GM21825 (cell line): ENCODE results near the gene PRR15L.
"Not testable (repeated sequence)": the region's sequence is repeated elsewhere in the genome, so short reads cannot be mapped to it uniquely, and the experiment has no call there.

Experiments used
- ATAC-seq: cut with Tn5 transposase; IDR thresholded peaks from one replicate; pipeline ENCODE4 v1.9.1; 2021; ENCODE audit warnings: mild to moderate bottlenecking, moderate library complexity; ENCODE audit not compliant: unreplicated experiment

Gene PRR15L, protein sequence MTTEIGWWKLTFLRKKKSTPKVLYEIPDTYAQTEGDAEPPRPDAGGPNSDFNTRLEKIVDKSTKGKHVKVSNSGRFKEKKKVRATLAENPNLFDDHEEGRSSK

DNA sequence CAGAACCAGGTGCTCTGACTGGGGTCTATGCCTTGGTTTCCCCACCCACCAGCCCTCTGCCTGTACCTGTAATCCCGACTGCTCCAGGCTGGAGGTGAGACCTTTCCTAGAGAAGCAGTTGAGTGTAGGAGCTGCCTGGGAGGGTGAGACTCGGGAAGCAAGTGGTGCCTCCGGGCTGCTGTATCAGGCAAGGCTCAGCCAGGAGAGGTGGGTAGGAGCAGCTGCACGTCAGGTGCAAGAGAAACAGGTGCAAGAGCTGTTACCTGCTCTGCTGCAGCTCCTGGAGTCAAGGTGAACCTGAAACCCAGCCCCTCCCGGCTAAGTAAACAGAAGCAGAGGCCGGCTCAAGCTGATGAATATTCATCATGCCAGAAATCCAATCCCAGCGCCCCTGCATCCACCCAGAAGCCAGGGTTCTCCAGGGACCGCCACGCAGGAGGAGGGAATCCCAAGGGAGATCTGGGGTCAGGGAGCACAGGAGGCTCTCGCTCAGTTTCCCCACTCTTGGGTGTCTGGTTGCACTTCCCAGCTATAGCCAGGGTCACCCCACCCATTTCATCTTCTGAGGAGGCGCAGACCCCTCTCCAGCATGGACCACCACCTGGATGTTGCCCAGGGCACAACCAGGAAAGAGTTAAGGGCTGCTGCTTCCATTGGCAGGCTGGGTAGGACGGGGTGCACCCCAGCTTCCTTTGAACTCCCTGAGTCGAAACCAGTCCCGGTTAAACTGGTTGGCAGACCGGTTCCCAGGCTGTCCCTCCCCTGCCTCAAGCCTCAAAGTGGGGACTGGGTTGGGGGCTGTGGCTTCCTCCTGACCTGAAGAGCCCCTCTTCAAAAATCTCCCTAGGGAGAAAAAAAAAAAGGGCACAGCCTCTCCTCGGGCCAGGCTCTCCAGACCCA is at the start of gene PRR15L:
Gene PRR15L, minus strand, starts transcription at position 293 of the 900 bp plus-strand sequence. CDS start 4,649 bp downstream, outside the sequence.
- no peak for ATAC-seq

DNA sequence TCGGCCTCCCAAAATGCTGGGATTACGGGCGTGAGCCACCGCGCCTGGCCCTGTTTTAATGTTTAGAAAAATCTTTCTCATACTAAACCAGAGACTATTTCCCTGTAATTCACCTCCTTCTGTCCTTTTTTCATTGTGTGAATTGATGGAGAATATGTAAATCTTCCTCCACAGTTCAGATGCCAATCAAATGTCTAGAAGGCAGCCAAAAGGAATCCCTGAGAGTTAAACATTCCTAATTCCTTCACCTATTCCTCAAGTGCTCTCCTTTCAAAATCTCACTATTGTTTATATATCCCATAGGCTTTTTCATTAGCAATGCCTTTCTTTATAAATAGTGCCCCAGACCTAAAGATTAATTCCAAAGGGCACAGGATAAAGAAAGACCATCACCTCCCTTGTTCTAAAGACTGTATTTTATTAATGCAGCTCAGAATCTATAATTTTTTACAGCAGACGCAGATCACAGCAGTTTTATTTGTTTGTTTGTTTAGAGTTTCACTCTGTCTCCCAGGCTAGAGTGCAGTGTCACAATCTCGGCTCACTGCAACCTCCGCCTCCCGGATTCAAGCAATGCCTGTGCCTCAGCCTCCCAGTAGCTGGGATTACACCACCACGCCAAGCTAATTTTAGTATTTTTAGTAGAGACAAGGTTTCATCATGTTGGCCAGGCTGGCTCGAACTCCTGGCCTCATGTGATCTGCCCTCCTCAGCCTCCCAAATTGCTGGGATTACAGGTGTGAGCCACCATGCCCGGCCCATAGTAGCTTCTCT is 49.4 kb upstream of the PRR15L start:
- ATAC-seq = no peak

DNA sequence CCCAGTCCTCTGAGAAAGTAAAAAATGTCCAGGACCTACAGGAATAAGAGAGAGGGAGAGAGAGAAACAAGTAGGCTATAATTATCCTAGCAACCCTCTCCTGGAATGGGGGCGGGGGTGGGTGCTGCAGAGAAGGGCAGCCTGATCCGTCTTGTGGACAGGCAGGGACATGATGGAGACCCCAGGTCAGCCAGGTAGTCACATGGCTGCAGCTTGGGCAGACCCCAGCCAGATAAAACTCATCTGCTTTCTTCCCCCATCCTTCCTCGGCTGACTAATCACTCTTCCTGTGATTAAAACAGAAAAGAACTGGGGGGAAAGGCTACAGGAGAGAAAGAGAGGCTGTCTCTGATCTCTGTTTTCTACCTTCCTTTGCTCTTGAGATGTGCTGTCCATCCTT is 47.3 kb upstream of the PRR15L start:
- no peak for ATAC-seq

DNA sequence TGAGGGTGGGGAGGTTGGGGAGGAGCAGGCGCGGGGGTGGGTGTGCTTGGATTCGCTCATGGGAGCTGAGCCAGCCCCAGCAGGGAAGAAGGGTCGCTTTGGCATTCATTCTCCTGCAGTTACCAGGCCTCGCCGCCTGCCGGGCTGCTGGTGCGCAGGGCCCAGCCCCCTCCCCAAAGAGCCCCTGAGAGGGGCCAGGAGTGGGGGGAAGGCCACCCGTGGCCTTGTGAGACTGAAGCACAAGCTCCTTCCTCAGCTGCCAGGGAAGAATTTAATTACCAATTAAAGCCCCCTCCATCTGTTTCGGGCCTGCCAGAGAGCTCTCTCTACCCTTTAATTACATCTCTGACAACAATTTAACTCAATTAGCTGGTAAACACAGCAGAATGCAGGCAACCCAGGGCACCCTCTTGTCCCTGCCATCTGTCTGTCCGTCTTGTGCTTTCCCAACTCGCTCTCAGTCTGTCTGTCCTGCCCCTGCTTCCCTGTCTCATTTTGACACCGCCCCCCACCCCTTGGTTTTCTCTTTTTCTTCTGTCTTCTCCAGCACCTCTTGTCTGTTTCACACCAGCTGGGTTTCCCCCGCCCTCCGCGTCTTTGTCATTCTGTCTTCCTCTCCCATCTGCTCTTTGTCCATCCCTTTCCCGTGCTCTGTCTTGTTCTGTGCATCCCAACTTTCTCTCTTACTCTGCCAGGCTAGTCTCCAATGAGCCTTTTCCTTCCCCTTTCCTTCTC is 45.9 kb upstream of the PRR15L start:
- no peak for ATAC-seq

DNA sequence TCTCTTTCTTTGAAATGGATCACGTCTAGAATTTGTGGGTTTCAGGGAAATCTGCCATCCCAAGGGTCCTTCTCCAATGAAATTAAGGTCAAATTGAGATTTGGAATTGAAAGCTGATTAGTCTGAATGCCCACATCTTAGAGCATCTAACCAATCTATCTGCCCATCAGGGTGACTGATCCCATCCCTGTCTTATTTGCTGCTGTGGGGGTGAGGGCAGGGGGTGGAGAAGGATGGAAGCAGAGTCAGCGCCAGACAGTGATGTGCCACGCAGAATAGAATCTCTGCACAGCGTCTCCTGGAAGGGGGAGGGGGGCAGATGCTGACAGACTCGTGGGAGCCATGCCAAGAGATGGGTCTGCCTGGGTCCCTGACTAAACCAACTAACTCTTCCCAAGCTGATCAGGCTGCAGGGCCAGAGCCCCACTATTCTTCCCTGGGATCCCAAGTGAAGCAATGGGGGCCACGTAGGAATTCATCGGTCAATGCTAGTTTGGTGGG is 45.3 kb upstream of the PRR15L start:
- no peak for ATAC-seq

DNA sequence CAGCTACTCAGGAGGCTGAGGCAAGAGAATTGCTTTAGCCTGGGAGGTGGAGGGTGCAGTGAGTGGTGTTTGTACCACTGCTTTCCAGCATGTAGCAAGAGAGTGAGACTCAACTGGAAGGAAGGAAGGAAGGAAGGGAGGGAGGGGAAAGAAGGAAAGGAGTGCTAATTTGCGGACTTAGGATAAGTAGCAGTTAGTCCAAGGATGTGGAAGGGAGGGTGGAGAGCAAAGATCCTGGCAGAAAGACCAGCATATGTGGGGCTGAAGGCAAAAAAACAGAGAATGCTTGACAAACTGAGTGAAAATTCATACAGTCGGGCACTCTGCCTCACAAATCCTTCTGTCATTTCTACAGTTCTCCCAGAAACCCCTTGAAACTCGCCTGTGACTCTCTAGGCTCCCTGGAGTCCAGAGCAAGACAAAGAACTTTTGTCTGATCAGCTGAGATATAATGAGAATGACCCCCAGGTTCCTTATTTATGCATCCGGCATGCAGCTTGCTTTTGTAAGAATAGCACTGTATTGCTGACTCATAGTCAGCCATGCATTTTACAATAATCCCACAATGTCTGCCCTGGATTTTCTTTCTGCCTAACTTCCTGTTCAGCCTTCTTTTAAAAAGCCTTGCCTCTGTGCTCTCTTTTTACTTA is 44.7 kb upstream of the PRR15L start:
- peak; percentile 68 for ATAC-seq

DNA sequence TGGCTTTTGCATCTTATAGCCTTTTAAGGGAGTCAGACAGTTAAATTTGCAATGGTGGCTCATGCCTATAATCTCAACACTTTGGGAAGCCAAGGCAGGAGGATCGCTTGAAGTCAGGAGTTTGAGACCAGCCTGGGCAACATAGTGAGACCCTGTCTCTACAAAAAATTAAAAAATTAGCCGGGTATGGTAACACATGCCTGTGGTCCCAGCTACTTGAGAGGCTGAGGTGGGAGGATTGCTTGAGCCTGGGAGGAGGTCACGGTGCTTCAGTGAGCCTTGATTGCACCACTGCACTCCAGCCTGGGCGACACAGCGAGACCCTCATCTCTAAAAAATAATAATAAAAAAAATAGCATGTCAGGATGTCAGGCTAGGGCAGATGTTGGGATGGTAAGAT is 44.0 kb upstream of the PRR15L start:
- ATAC-seq = not testable (repeated sequence)

DNA sequence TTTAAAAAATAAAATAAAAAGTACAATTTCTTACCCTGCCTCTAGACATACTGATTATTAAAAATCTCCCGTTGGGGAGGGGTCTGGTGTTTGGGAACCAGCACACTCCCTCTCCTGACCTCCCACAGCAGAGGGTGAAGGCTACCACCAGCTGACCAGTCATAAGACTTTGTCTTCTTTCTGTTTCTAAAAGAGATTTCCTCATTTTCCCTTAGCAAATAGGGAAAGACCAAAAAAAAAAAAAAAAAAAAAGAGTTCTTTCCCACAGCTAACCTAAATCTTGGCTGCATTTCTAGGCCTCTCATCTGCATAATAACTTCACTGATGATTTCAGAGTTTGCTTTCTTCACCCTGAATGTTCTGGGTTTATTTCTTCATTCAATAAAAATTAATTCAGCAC is 43.5 kb upstream of the PRR15L start:
- ATAC-seq = no peak

DNA sequence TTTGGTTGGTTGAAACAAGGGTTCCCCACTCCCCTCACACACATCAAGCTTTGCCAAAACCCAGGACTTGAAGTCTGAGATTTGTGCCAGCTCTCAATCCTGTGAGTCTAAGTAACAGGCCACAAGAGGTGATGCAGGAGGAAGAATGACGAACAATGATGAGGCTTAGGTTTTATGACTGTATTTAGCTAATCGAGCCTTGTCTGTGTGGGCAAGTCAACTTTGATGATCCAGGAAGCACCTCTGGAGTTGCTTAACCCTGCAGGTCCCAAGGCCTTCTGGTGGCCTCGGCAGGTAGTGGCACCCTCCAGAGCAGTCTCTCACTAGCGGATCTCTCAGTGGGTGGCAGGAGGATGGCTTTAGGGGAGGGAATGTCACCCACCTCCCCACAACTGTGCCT is 41.9 kb upstream of the PRR15L start:
- no peak for ATAC-seq

DNA sequence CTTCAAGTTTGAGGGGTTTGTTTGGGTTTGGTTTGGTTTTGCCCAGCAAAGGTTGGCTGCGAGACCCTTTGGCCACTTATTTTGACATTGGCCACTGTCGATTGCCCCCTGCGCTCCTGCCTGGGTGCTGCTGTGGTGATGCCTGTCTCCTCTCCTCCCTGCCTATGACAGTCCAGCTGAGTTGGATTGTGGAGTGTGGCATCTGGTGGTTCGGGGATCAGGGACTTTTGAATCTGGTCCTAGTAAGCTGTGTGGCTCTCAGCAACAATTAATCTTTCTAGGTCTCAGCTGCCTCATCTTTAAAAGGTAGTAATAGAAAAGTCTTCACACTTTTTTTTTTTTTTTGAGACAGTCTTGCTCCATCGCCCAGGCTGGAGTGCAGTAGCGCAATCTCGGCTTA is 40.4 kb upstream of the PRR15L start:
- no peak for ATAC-seq

DNA sequence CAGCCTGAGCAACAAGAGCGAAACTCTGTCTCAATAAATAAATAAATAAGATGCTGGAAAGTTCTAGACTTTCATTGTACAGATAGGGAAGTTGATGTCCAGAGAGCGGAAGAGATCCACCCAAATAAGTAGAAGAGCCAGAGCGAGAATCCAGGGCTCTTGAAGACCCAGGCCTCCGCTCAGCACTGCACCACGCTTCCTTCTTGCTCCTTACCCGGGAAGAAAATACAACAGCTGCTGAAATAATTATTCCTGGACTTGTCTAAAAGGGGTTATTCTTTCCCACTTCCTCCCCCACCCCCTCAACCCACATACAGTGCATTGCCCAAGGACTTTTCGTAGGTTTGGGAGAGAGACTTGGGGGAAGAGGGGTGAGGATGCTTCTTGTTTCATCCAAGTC is 39.9 kb upstream of the PRR15L start:
- ATAC-seq = no peak

DNA sequence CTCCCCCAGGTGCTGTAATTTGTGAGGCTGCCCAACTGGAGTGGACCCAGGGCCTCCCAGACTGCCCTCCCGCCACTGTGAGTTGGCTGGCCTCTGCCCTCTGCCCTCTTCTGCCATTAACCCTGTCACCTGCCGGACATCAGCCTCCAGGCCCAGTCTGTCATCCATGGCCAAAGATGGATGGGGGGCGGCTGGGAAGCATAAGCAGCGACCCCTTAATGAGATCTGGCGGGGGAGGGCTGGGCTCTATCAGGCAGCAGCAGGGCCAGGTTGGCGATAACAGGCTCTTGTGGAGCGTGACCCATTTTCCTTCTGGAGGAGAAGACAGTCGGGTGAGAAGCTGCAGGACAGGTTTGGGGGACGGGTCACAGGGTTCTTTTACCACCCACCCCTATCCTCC is 38.5 kb upstream of the PRR15L start:
- ATAC-seq = no peak

DNA sequence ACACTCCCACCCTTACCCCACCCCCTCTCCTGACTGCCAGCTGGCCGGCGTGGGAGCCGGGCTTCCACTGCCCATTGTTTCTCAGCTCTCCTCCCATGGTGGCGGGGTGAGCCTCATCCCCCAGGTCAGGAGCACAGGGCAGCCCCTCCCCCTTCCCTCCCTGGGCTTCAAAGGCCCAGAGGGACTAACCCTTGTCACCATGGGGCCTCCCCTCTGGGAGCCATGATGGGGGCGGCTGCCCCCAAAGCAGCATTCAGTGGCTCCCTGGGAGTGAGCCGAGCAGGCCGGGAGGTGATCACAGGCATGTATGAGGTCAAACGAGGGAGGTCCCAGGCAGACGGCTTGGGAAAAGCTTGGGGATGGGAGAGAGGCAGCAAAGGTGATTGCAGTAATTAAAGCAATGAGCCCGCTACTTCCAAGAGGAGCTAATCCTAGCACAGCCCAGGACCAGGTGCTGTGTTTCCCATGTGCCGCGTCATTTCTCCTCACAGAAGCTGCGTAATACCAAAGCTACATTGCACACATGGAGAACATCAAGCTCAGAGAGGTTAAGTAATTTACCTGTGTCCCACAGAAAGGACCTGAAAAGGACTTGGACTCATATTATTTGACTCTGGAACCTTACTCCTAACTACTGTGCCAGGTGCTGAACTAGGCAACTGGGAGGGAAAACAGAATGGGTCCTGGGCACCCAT is 37.7 kb upstream of the PRR15L start:
- ATAC-seq = no peak

DNA sequence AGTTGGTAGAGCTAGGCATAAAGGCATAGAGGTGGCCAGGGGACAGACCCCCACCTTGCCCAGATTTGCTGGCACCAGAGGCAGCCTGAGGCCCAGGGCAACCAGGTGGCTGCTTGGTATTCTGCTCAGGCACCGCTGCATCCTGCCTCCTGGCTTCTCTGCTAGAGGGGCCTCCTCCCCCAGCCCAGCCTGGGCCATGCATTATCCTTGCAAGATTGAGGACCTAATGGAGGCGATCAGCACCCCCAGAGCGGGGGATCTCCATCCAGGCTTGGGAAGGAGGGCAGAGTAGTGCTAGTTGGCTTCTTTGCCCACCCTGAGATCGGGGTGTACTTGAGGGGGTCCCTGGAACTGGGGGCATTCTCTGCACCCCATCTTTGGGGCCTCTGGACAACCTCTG is 37.0 kb upstream of the PRR15L start:
- ATAC-seq = no peak

DNA sequence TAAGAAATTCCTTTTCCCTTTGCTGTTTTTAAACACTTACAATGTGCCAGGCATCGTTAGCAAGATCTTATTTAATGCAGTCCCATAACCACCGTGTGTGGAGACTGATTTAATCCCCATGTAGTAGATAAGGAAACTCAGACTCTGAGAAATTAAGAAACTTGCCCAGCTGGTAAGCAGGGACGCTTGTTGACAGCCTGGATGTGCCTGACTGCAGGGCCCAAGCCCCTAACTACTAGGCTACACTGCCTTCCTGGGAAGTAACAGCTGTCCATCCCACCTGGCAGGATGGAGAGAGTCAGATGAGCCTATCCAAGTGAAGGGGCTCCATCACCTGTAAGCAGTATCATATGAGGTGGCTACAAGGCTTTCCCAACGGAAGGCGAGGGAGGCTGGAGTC is 36.3 kb upstream of the PRR15L start:
- no peak for ATAC-seq

DNA sequence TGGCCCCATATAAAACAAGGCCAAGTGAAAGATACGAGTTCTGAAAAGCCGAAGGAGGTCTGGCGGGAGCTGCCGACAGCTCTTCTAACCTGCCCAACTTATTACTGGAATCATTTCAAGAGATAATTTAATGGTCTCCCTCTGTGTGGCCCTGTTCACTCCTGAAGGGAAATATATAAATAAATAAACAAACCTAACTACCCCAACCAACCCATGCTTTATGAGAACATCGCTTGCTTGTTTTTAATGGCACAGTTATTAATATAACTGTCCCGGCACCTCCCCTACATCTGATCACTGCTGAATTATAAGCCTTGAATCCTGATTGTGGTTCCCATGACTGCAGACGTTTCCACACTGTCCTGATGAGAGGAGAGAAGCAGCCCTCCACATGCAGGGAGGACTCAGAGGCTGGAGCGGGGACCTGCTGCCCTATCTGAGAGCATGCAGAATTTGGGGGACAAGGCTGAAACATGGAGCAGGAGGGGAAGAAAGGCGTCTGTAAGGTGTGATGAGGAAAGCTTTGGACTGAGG is 35.4 kb upstream of the PRR15L start:
- no peak for ATAC-seq

DNA sequence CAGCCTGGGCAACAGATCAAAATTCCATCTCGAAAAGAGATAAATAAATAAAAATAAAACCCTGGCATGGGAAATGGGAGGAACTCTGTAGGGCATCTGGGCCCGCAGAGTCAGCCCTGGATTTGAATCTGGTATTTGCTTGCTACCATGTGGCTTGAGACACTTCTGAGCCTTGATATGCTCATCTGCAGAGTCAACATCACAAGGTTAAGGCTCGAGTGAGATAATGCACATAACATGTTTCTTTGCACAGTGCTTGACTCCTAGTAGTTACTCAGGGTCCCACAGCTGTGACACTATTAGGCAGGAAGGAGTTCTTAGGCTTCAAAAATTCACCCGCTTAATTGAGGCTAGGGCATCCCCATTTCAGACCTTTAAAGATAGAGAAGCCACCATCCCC is 34.5 kb upstream of the PRR15L start:
- ATAC-seq = no peak

DNA sequence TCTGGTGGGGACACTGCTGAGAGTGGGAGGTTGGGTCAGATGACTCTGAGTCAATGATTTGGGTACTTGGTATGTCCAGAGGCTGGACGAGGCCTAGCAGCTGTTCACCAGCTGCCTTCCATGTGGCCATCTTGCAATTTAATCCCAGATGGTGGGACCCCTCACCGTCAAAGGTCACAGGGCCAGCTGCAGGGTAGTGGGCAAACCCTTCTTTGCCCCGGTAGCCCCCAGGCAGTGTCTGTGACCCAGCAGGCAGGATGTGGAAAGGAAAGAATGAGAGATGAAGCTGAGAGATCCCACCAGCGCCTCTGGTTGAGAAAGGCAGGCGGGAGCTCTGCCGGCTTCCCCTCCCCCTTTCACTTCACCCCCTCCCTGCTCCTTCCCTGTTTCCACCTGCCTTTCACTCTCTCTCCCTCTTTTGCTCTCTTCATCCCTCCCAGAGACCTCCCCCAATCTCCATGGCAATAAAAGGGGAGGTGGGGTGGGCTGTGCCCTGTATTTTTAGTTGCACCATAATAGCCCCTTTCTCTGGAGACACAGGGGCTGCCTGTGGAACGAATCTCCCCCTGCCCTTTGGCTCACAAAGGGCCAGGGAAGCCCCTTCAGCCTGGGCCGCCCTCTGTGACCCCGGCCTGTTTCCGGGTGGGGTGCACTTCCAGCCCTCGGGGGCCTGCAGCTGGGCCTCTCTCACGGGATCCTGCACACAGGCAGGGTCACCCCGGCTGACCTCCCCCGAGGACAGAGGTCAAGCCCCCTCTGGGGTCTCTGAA is 33.5 kb upstream of the PRR15L start:
- ATAC-seq = no peak

DNA sequence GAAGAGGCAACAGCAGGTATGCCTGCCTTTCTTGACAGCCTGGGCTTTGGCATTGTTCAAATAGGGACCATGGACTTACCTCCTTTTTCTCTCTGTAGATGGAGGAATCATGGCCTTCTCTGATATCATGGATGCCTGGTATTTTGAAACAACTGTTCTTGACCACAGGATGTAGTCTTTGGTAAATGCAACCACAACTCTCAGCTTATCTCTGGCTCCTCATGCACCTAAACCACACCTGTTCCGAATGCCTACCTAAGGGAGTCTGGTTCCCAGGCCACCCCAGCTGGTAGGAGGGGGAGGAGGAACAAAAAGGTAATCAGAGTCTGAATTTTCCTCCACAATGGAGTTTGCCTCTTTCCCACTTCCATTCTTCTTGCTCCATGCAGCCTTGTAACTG is 32.0 kb upstream of the PRR15L start:
- ATAC-seq = no peak
